Measurements from ENCODE around the gene CMIP. TPM values are rescaled to one million over a fixed set of nuclear protein-coding genes. Genes with fewer than 3 reads are reported as not detected.

CMIP gene
- total and polyA plus RNA-seq, 10 of the 15 experiments (the other 5 are each of a cell fraction or from before 2014, with no cell fraction given) = 1.2 to 43.2 (median 4.4) TPM

GRCh38 chr16:81481207-81481821 lies 36.7 kb downstream of the CMIP start (continued):
- TF ChIP-seq MAX (IDR thresholded peaks at IDR 0.05; ENCODE audit: low read depth, low read length) = peak; percentile 44; the same call in 1 of the 2 replicates
- TF ChIP-seq TCF7 (IDR thresholded peaks at IDR 0.05; ENCODE audit: borderline replicate concordance) = 0 out of 2 replicates have a peak, but pooled peaks have one; percentile 47
- TF ChIP-seq ZNF274 (IDR thresholded peaks at IDR 0.05; ENCODE audit: insufficient read depth, insufficient read length) = no peak
- TF ChIP-seq ZZZ3 (IDR thresholded peaks at IDR 0.05; ENCODE audit: control insufficient read depth, insufficient read length, low read depth) = no peak
- TF ChIP-seq SPI1 (IDR thresholded peaks at IDR 0.05; ENCODE audit: borderline replicate concordance, insufficient read depth, low read depth, low read length) = peak; percentile 100

GRCh38 chr16:81482329-81483063 lies 37.9 kb downstream of the CMIP start:
- Histone ChIP-seq H3K27me3 (replicated peaks in 1 of 2; ENCODE audit: control insufficient read depth in 2 of 2, insufficient read depth in 2 of 2, low read length in 1 of 2) (no peaks in the 10 kb centered on the region), H3K36me3 (ENCODE audit: control insufficient read depth in 2 of 2, insufficient read depth in 2 of 2, low read length in 1 of 2) (peaks cover 0 to 4% of the 10 kb centered on the region in 2 experiments; a peak in 3 of 4 replicates), H3K27ac (ENCODE audit: control insufficient read depth, insufficient read depth) (peak overlapping the region; percentile 92), H3K79me2 (ENCODE audit: control insufficient read depth, insufficient read depth, low read length) (peaks cover 56% of the 10 kb centered on the region), H3K4me2 (ENCODE audit: control insufficient read depth, insufficient read depth) (peak overlapping the region; percentile 78), H3K9me3 (replicated peaks; ENCODE audit: control insufficient read depth, insufficient read depth, low read length) (no peaks in the 10 kb centered on the region), H2AFZ (ENCODE audit: control insufficient read depth, low read depth, low read length) (no peak overlapping the region), H3K4me1 (ENCODE audit: control insufficient read depth, insufficient read depth, low read length) (peaks cover 50% of the 10 kb centered on the region), H4K20me1 (ENCODE audit: control insufficient read depth, insufficient read depth) (no peaks in the 10 kb centered on the region), H3K4me3 (no peak overlapping the region), H3K9ac (ENCODE audit: control insufficient read depth, insufficient read depth, low read length) (peak overlapping the region; percentile 14; the same call in 1 of the 2 replicates)
- in situ Hi-C loops (cut with MboI) (no loop called here), intact Hi-C loops (cut with micrococcal nuclease; ENCODE audit: unreplicated experiment) (loop anchor here (10.0 kb wide), 1 partner anchor 332 kb away; no protein-coding TSS in a partner anchor)
- ChIA-PET POLR2A (interaction anchor here (0.7 to 3.8 kb wide), 11 partner anchors 11 to 295 kb away, joined by 3 to 16 read pairs (median 4); no protein-coding TSS in a partner anchor), RAD21 (ENCODE audit: unreplicated experiment) (interaction anchor here (0.8 to 3.4 kb wide), 17 partner anchors 12 to 235 kb away, joined by 3 to 19 read pairs (median 4); no protein-coding TSS in a partner anchor), CTCF (interaction anchor here (0.6 to 3.0 kb wide), 9 partner anchors 12 to 142 kb away, joined by 3 to 17 read pairs (median 3); no protein-coding TSS in a partner anchor), SMC1A (ENCODE audit: uncharacterized antibody, unreplicated experiment) (interaction anchor here (0.6 to 6.3 kb wide), 20 partner anchors 13 to 247 kb away, joined by 3 to 39 read pairs (median 4); partner anchors contain the start of gene CMIP)
- peak; percentile 1; the same call in 2 of the 3 replicates for ATAC-seq
- no peak for FAIRE-seq
- 84% methylated on average over 15 of the region's 15 CpGs for WGBS (ENCODE audit: insufficient coverage, insufficient replicate concordance, low lambda C conversion rate, missing lambda C conversion rate)
- no TSS peak for BruUV-seq (replicated peaks)
- no peak for DNase-seq (ENCODE audit: low read depth, low spot score)
- TF ChIP-seq EP300 (IDR thresholded peaks at IDR 0.05; ENCODE audit: borderline replicate concordance in 1 of 2, control insufficient read depth in 1 of 2, low read depth in 2 of 2, low read length in 2 of 2) (no peak), IKZF1 (conservative IDR thresholded peaks at IDR 0.05) (peak; percentile 40; the same call in 1 of the 2 replicates)

Measured in GM12878 (cell line).